Measurements from ENCODE around the gene ARL4D. TPM values are rescaled to one million over a fixed set of nuclear protein-coding genes. Genes with fewer than 3 reads are reported as not detected.

Gene ARL4D
- total RNA-seq, 1 experiment from 2014 or later, result 19.9 TPM

DNA sequence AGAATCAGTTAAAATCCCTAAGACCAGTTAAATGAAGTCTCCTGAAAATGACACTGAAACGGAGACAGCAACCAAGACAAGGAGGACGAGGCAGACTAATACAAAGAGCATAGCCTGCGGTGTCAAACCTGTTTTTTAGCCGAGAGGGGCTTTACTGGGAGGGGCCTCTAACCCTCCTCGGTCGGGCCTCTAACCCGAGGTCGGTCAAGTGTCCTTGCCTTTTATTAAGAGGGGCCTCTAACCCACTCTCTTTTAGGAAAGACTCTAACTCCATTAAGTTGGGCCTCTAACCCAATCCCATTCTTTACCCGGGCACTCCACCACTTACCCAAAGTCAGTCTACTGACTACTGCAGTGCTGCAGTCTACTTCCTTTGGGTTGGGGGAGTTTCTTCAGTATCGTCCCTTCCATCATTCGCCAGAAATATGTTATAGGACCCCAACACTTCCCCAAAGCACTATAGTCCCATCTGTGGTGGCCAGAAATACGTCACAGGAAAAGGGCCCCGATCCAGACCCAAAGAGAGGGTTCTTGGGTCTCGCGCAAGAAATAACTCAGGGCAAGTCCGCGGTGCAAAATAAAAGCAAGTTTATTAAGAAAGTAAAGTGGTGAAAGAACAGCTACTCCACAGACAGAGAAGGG is 39.2 kb upstream of the ARL4D start:
- peak overlapping the region; percentile 99 for H3K27ac Mint-ChIP-seq (ENCODE audit: unreplicated experiment)

DNA sequence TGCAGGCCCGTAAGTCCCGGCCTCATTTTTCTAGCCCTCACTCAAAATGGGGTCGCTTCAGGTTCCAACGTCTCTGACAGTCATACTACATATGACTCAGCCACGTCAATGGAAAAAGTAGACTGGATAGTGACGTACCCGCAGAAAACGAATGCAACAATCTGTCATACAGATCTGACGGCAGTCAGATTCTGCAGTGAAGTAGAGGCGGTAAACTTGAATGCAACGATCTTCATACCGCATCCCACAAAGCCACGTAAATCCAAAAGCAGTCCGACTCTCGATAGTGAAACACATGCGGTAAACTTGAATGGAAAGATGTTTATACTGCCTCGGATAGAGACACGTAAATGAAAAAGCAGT is 38.4 kb upstream of the ARL4D start:
- no peaks in the 10 kb centered on the region for H3K9me3 Mint-ChIP-seq (ENCODE audit: unreplicated experiment)
- peak overlapping the region; percentile 70 for H3K4me3 Mint-ChIP-seq (ENCODE audit: unreplicated experiment)
- intact Hi-C loops (cut with micrococcal nuclease; ENCODE audit: unreplicated experiment), result loop anchor here (2.0 to 5.0 kb wide), 2 partner anchors 30 to 188 kb away; partner anchors contain the start of gene NBR1
- ChIA-PET POLR2A (interaction anchor here (0.6 to 3.3 kb wide), 34 partner anchors 8 to 972 kb away, joined by 3 to 64 read pairs (median 6); partner anchors contain the start of genes ATXN7L3, BRCA1, DHX8 and DUSP3), CTCF (interaction anchor here (0.7 to 3.3 kb wide), 5 partner anchors 8 to 123 kb away, joined by 3 to 27 read pairs (median 5); partner anchors contain the start of gene DHX8)
- Histone ChIP-seq H3K36me3 (ENCODE audit: control insufficient read depth, insufficient read depth, low read length) (no peaks in the 10 kb centered on the region), H3K9me3 (no peaks in the 10 kb centered on the region), H3K4me3 (ENCODE audit: low read depth, low read length) (peak overlapping the region; percentile 36), H3K4me1 (peaks cover 14% of the 10 kb centered on the region), H3K27me3 (replicated peaks; ENCODE audit: control insufficient read depth, insufficient read depth, low read length) (no peaks in the 10 kb centered on the region)
- H3K27me3 Mint-ChIP-seq (ENCODE audit: insufficient read depth, unreplicated experiment), result peaks cover 2% of the 10 kb centered on the region
- peak; percentile 67 to 68 for DNase-seq
- H3K4me1 Mint-ChIP-seq (ENCODE audit: low read depth, unreplicated experiment), result peaks cover 31% of the 10 kb centered on the region
- TF ChIP-seq, protein P1, sequence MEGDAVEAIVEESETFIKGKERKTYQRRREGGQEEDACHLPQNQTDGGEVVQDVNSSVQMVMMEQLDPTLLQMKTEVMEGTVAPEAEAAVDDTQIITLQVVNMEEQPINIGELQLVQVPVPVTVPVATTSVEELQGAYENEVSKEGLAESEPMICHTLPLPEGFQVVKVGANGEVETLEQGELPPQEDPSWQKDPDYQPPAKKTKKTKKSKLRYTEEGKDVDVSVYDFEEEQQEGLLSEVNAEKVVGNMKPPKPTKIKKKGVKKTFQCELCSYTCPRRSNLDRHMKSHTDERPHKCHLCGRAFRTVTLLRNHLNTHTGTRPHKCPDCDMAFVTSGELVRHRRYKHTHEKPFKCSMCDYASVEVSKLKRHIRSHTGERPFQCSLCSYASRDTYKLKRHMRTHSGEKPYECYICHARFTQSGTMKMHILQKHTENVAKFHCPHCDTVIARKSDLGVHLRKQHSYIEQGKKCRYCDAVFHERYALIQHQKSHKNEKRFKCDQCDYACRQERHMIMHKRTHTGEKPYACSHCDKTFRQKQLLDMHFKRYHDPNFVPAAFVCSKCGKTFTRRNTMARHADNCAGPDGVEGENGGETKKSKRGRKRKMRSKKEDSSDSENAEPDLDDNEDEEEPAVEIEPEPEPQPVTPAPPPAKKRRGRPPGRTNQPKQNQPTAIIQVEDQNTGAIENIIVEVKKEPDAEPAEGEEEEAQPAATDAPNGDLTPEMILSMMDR (IDR thresholded peaks at IDR 0.05; ENCODE audit: insufficient read depth in 1 of 2, low read depth in 1 of 2, low read length in 1 of 2, severe bottlenecking in 1 of 2, unreplicated experiment in 1 of 2), result no peak
- peak overlapping the region; percentile 99 for H3K27ac Mint-ChIP-seq (ENCODE audit: unreplicated experiment)
- H3K36me3 Mint-ChIP-seq (ENCODE audit: insufficient read depth, unreplicated experiment), result peaks cover 75% of the 10 kb centered on the region
- BruUV-seq (replicated peaks), result no TSS peak

More for the DNA sequence above, 39.2 kb upstream of the ARL4D start:
- no peaks in the 10 kb centered on the region for H3K27me3 ChIP-seq (replicated peaks; ENCODE audit: control insufficient read depth, insufficient read depth, low read length)
- H3K36me3 ChIP-seq (ENCODE audit: control insufficient read depth, insufficient read depth, low read length), result no peaks in the 10 kb centered on the region
- Mint-ChIP-seq H3K4me1 (ENCODE audit: low read depth, unreplicated experiment) (peaks cover 26% of the 10 kb centered on the region), H3K27me3 (ENCODE audit: insufficient read depth, unreplicated experiment) (peaks cover 2% of the 10 kb centered on the region), H3K4me3 (ENCODE audit: unreplicated experiment) (peak overlapping the region; percentile 70), H3K36me3 (ENCODE audit: insufficient read depth, unreplicated experiment) (peaks cover 68% of the 10 kb centered on the region), H3K9me3 (ENCODE audit: unreplicated experiment) (no peaks in the 10 kb centered on the region)
- no peak for DNase-seq
- H3K4me3 ChIP-seq (ENCODE audit: low read depth, low read length), result peak overlapping the region; percentile 36
- intact Hi-C loops (cut with micrococcal nuclease; ENCODE audit: unreplicated experiment), result loop anchor here (2.0 to 5.0 kb wide), 2 partner anchors 29 to 187 kb away; partner anchors contain the start of gene NBR1
- POLR2A ChIA-PET, result interaction anchor here (0.6 to 1.8 kb wide), 2 partner anchors 9 to 44 kb away, joined by 3 to 57 read pairs; no protein-coding TSS in a partner anchor
- CTCF ChIA-PET, result interaction anchor here (3.3 kb wide), 1 partner anchor 124 kb away, joined by 27 read pairs; the partner anchor contains the start of gene DHX8
- H3K4me1 ChIP-seq, result peaks cover 16% of the 10 kb centered on the region
- TF ChIP-seq, protein P1 (IDR thresholded peaks at IDR 0.05; ENCODE audit: insufficient read depth in 1 of 2, low read depth in 1 of 2, low read length in 1 of 2, severe bottlenecking in 1 of 2, unreplicated experiment in 1 of 2), result no peak
- BruUV-seq (replicated peaks), result no TSS peak
- no peaks in the 10 kb centered on the region for H3K9me3 ChIP-seq

DNA sequence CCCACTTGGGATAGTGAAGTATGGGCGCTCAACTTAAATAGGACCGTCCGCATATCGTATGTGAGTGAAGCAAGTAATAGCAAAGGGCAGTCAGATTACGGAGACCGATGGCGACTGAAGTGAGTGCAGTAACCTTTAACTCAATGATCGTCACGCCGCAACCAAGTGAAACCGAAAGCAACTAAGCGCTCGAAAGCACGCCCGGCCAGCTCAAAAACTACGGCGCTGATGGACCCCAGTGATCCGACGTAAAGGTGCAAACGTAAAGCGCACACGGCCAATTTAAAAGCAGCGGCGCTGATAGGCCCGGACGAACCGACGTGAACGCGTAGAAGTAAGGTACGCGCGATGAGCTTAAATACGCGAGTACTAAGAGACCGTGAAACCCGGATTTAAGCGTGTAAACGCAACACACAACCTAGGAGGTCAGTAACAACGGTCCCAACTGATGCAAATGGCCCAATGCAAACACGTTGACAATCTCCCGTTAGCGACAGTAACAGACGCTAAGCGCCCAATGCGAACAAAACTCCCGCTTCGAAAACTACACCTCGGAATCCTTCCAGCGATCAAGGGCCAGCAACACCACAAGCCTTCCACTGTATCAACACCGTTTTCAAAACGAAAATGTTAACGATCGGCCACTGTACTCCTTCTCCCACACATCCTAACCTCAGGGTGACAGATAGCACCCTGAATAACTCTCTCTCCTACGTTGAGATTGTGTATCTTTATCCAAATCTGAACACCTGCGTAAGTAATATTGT is 37.9 kb upstream of the ARL4D start:
- POLR2A ChIA-PET, result interaction anchor here (0.6 to 3.3 kb wide), 38 partner anchors 8 to 973 kb away, joined by 3 to 64 read pairs (median 6); partner anchors contain the start of genes ATXN7L3, BRCA1, DHX8 and DUSP3
- Mint-ChIP-seq H3K36me3 (ENCODE audit: insufficient read depth, unreplicated experiment) (peaks cover 77% of the 10 kb centered on the region), H3K4me1 (ENCODE audit: low read depth, unreplicated experiment) (peaks cover 31% of the 10 kb centered on the region), H3K27ac (ENCODE audit: unreplicated experiment) (peak overlapping the region; percentile 99), H3K27me3 (ENCODE audit: insufficient read depth, unreplicated experiment) (peaks cover 2% of the 10 kb centered on the region), H3K9me3 (ENCODE audit: unreplicated experiment) (no peaks in the 10 kb centered on the region), H3K4me3 (ENCODE audit: unreplicated experiment) (peak overlapping the region; percentile 70)
- no peaks in the 10 kb centered on the region for H3K9me3 ChIP-seq
- DNase-seq, result peak; percentile 95 to 99
- intact Hi-C loops (cut with micrococcal nuclease; ENCODE audit: unreplicated experiment), result loop anchor here (2.0 to 5.0 kb wide), 2 partner anchors 30 to 189 kb away; partner anchors contain the start of gene NBR1
- CTCF ChIA-PET, result interaction anchor here (0.7 to 3.3 kb wide), 7 partner anchors 8 to 123 kb away, joined by 3 to 27 read pairs (median 5); partner anchors contain the start of gene DHX8
- peak overlapping the region; percentile 36 for H3K4me3 ChIP-seq (ENCODE audit: low read depth, low read length)
- H3K36me3 ChIP-seq (ENCODE audit: control insufficient read depth, insufficient read depth, low read length), result no peaks in the 10 kb centered on the region
- H3K27me3 ChIP-seq (replicated peaks; ENCODE audit: control insufficient read depth, insufficient read depth, low read length), result no peaks in the 10 kb centered on the region
- TSS peak; percentile 76 for BruUV-seq (replicated peaks)
- TF ChIP-seq, protein P1 (IDR thresholded peaks at IDR 0.05; ENCODE audit: insufficient read depth in 1 of 2, low read depth in 1 of 2, low read length in 1 of 2, severe bottlenecking in 1 of 2, unreplicated experiment in 1 of 2), result no peak
- H3K4me1 ChIP-seq, result peaks cover 14% of the 10 kb centered on the region

All from Caco-2 (cell line).